Transverse colon (tissue), 4 donors: ENCODE results near the gene GLI1. TPM values are rescaled to one million over a fixed set of nuclear protein-coding genes. Genes with fewer than 3 reads are reported as not detected.
A peak's percentile ranks its signal among the peaks of the same experiment; 100 is the strongest.

Experiments
- DNase-seq: peaks from one replicate; pipeline ENCODE4 v3.0.0-alpha.2; 2019
- H3K27ac ChIP-seq, 4 donors: fragments of 200-600 bp; sonication (generic); 2 replicates each; pipeline ENCODE4 v1.5.1; 2016 to 2018; ENCODE audit warnings: inconsistent platforms in 4 of 4
- H3K27me3 ChIP-seq: fragments of 200-600 bp; sonication (generic); 2 replicates; pipeline ENCODE4 v1.5.1; 2017; ENCODE audit warnings: inconsistent platforms
- H3K36me3 ChIP-seq, 4 donors: fragments of 200-600 bp; sonication (generic); 2 replicates each; pipeline ENCODE4 v1.5.1; 2017 to 2019; ENCODE audit warnings: inconsistent platforms in 4 of 4
- H3K4me1 ChIP-seq, 4 donors: fragments of 200-600 bp; sonication (generic); 2 replicates each; pipeline ENCODE4 v1.5.1; 2017 to 2020; ENCODE audit warnings: inconsistent platforms in 4 of 4
- H3K4me3 ChIP-seq, 4 donors: fragments of 200-600 bp; sonication (generic); 1 replicate in 1 of 4; 2 replicates in 3 of 4; pipeline versions ENCODE4 v1.5.1 to v1.6.1; 2017 to 2019; ENCODE audit warnings: inconsistent platforms in 4 of 4
- H3K9me3 ChIP-seq, 2 donors: fragments of 200-600 bp; sonication (generic); 2 replicates each; pipeline ENCODE4 v1.5.1; 2017 to 2019; ENCODE audit warnings: inconsistent platforms in 2 of 2
- CTCF ChIP-seq, 5 experiments: fragments of 200-600 bp in 3 of 5; fragments of 450-650 bp in 2 of 5; sonication (generic) in 3 of 5; IDR thresholded peaks; 1 replicate in 2 of 5; 2 replicates in 3 of 5; pipeline ENCODE4 v1.5.1; 2016 to 2017; ENCODE audit warnings: antibody characterized with exemption in 5 of 5, inconsistent platforms in 3 of 5, mild to moderate bottlenecking in 2 of 5, moderate library complexity in 1 of 5
- EP300 ChIP-seq: sonication (generic); formaldehyde crosslinking; IDR thresholded peaks from one replicate; pipeline ENCODE4 v1.6.1; 2017; ENCODE audit warnings: antibody characterized with exemption, low read depth
- POLR2A ChIP-seq: fragments of 450-650 bp; IDR thresholded peaks from one replicate; pipeline ENCODE4 v1.6.1; 2016; ENCODE audit warnings: antibody characterized with exemption, mild to moderate bottlenecking, moderate library complexity
- POLR2AphosphoS5 ChIP-seq, 3 donors: sonication (generic); formaldehyde crosslinking; IDR thresholded peaks; one replicate each; pipeline ENCODE4 v1.6.1; 2016; ENCODE audit warnings: antibody characterized with exemption in 3 of 3
- WGBS, 2 donors: methylation state at CpG; one replicate each; pipeline ENCODE4 v1.1.5; 2018; ENCODE audit warnings: low coverage in 1 of 2; 5-methylcytosine and 5-hydroxymethylcytosine counted together
- in situ Hi-C, 4 donors: fragments of 200-750 bp; cut with MboI; loops; one replicate each; pipeline versions ENCODE4 v1.15.0 to v1.15.1; 2017; ENCODE audit warnings: low sequenced_read_pairs in 3 of 4, low pct_ligation_motif_present in 1 of 4, low pct_unique_long_range_greater_than_20kb in 1 of 4
- intact Hi-C: fragments of 100-400 bp; cut with DNase I; formaldehyde crosslinking; loops from one replicate; pipeline ENCODE4 v1.15.1; 2023; ENCODE audit warnings: low total_unique reads
- total RNA-seq, 4 donors: library from RNA; depleted of rRNA; stranded (reverse); fragments of >200 nt; gene quantifications; one replicate each; pipeline ENCODE4 v1.1.0, GENCODE V29; 2016

Gene GLI1
- total RNA-seq, 4 donors from 2014 or later, result 0.41 to 1.2 (median 0.79) TPM; not detected in 1

- 60 to 62% methylated on average over 3 to 5 of the region's 5 CpGs for WGBS, 2 donors
- H3K36me3 ChIP-seq, result no peaks in the 10 kb centered on the region
These were observed 23.9 kb downstream of the GLI1 start for GRCh38 chr12:57483466-57483865.

GRCh38 chr12:57485695-57486094 lies 26.1 kb downstream of the GLI1 start:
- peaks cover 14% of the 10 kb centered on the region for H3K27me3 ChIP-seq
- no peak overlapping the region for H3K4me3 ChIP-seq
- peaks cover 8 to 17% (median 14%) of the 10 kb centered on the region in 4 donors for H3K4me1 ChIP-seq
- H3K27ac ChIP-seq, result no peak overlapping the region
- no peak for DNase-seq
- TF ChIP-seq EP300 (no peak), CTCF (IDR thresholded peaks at IDR 0.05) (no peak), POLR2AphosphoS5 (IDR thresholded peaks at IDR 0.05) (no peak), POLR2A (no peak)
- in situ Hi-C loops (no loop called here), intact Hi-C loops (no loop called here)
- H3K9me3 ChIP-seq, result no peaks in the 10 kb centered on the region
- peaks cover 0 to 10% (median 3%) of the 10 kb centered on the region in 4 donors for H3K36me3 ChIP-seq

More at GRCh38 chr12:57483466-57483865, 23.9 kb downstream of the GLI1 start:
- H3K4me1 ChIP-seq, result peaks cover 0 to 20% (median 4%) of the 10 kb centered on the region in 4 donors
- H3K9me3 ChIP-seq, result no peaks in the 10 kb centered on the region
- peaks cover 34% of the 10 kb centered on the region for H3K27me3 ChIP-seq
- intact Hi-C loops, result no loop called here
- no peak for DNase-seq
- TF ChIP-seq EP300 (no peak), CTCF (IDR thresholded peaks at IDR 0.05) (no peak), POLR2AphosphoS5 (IDR thresholded peaks at IDR 0.05) (no peak), POLR2A (no peak)
- no peak overlapping the region for H3K27ac ChIP-seq
- no peak overlapping the region for H3K4me3 ChIP-seq
- in situ Hi-C loops, result no loop called here

- H3K4me3 ChIP-seq, result peak overlapping the region in 3 of 4 donors; percentile 63 to 81 (median 66)
- in situ Hi-C loops (no loop called here), intact Hi-C loops (no loop called here)
- H3K27me3 ChIP-seq, result peaks cover 6% of the 10 kb centered on the region
- no peak for DNase-seq
- H3K27ac ChIP-seq, result peak overlapping the region; percentile 34 to 91 (median 84)
- peaks cover 0 to 17% (median 8%) of the 10 kb centered on the region in 4 donors for H3K36me3 ChIP-seq
- H3K4me1 ChIP-seq, result peaks cover 8 to 16% (median 14%) of the 10 kb centered on the region in 4 donors
- TF ChIP-seq POLR2A (no peak), POLR2AphosphoS5 (IDR thresholded peaks at IDR 0.05) (no peak), CTCF (IDR thresholded peaks at IDR 0.05) (no peak), EP300 (no peak)
- 87 to 97% methylated on average over 13 to 27 of the region's 27 CpGs for WGBS, 2 donors
- no peaks in the 10 kb centered on the region for H3K9me3 ChIP-seq
These were observed 27.5 kb downstream of the GLI1 start for GRCh38 chr12:57487055-57487596.

GRCh38 chr12:57487597-57488401 lies 28.2 kb downstream of the GLI1 start, which contains the start of gene MARS1:
Gene MARS1 (plus strand): TSS chr12:57488068. CDS start chr12:57488091, 23 bp downstream.
- intact Hi-C loops, result no loop called here
- TF ChIP-seq POLR2AphosphoS5 (IDR thresholded peaks at IDR 0.05), result peak; percentile 73 to 85 (median 85)
- TF ChIP-seq POLR2A, result peak; percentile 66
- TF ChIP-seq CTCF (IDR thresholded peaks at IDR 0.05), result peak in 1 of 5 experiments; percentile 18
- TF ChIP-seq EP300, result no peak

More at GRCh38 chr12:57487597-57488401, 28.2 kb downstream of the GLI1 start, which contains the start of gene MARS1:
- WGBS, 2 donors, result 1 to 6% methylated on average over 10 to 47 of the region's 47 CpGs
- Histone ChIP-seq H3K4me3 (peak within 1 kb of the TSS; percentile 63 to 93 (median 74)), H3K36me3 (peaks cover 0 to 19% (median 8%) of the 10 kb centered on the region in 4 donors), H3K4me1 (peaks cover 8 to 16% (median 14%) of the 10 kb centered on the region in 4 donors), H3K27ac (peak within 1 kb of the TSS; percentile 80 to 91 (median 84)), H3K27me3 (no peaks in the 10 kb centered on the region), H3K9me3 (no peaks in the 10 kb centered on the region)
- in situ Hi-C loops, result no loop called here
- peak; percentile 96 for DNase-seq
